Subcutaneous adipose tissue (tissue), 4 donors: ENCODE data around the gene SF3B5. TPM values are rescaled to one million over a fixed set of nuclear protein-coding genes. Genes with fewer than 3 reads are reported as not detected.

Experiments used
- total RNA-seq, 4 donors: library from RNA; depleted of rRNA; stranded (reverse); fragments of >200 nt; gene quantifications; one replicate each; pipeline ENCODE4 v1.1.0, GENCODE V29; 2016
- TF ChIP-seq, protein P1 (sequence below): fragments of 450-650 bp; IDR thresholded peaks from one replicate; pipeline ENCODE4 v1.5.1; 2016; ENCODE audit warnings: low read depth, mild to moderate bottlenecking, control low read depth, antibody characterized with exemption, moderate library complexity

Gene SF3B5
- total RNA-seq, 4 donors from 2014 or later = 87.2 to 168 (median 128) TPM

DNA sequence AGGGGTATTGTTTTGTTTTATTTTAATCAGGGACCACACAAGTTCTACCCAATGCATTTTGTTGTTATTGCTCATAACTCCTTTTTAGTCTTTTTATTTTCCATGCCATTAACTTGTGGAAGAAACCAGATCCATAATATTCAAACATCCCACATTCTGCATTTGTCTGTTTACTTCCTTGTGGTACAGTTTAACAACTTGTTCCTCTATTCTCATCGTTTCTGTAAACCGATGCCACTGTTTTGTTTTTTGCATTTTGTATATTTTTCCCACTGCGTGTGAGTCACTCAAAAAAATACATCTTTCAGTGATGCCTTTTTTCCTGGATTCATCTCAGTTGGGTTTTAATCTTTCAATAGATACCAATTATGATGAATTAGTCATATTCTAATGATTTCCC is 22.3 kb downstream of the SF3B5 start:
- TF ChIP-seq, protein P1, sequence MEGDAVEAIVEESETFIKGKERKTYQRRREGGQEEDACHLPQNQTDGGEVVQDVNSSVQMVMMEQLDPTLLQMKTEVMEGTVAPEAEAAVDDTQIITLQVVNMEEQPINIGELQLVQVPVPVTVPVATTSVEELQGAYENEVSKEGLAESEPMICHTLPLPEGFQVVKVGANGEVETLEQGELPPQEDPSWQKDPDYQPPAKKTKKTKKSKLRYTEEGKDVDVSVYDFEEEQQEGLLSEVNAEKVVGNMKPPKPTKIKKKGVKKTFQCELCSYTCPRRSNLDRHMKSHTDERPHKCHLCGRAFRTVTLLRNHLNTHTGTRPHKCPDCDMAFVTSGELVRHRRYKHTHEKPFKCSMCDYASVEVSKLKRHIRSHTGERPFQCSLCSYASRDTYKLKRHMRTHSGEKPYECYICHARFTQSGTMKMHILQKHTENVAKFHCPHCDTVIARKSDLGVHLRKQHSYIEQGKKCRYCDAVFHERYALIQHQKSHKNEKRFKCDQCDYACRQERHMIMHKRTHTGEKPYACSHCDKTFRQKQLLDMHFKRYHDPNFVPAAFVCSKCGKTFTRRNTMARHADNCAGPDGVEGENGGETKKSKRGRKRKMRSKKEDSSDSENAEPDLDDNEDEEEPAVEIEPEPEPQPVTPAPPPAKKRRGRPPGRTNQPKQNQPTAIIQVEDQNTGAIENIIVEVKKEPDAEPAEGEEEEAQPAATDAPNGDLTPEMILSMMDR = no peak

DNA sequence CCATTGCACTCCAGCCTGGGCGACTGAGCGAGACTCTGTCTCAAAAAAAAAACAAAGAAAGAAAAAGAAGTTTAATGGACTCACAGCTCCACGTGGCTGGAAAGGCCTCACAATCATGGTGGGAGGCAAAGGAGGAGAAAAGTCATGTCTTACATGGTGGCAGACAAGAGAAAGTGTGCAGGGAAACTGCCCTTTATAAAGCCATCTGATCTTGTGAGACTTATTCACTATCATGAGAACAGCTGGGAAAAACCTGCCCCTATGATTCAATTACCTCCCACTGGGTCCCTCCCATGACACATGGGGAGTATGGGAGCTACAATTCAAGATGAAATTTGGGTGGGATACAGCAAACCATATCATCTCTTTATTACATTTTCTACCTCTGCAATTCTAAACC is 25.9 kb downstream of the SF3B5 start:
- TF ChIP-seq, protein P1 = no peak

DNA sequence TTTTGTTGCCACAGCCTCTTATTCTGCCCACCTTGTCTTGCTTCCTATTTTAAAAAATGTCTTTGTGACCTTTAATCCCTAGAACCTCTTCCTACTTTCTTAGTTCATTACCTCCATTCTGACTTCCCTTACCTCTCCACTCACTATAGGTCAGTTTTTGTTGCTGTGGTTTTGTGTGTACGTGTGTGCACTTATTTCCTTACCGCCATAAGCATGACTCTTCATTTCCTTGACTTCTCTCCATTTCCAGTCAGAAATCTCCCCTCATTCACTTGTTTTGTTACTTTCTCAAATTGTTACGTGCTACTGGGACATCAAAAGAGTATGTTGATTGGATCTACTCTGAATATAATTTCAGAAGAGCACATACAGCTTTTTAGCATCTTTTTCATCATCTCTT is 26.6 kb downstream of the SF3B5 start:
- TF ChIP-seq, protein P1 = no peak

DNA sequence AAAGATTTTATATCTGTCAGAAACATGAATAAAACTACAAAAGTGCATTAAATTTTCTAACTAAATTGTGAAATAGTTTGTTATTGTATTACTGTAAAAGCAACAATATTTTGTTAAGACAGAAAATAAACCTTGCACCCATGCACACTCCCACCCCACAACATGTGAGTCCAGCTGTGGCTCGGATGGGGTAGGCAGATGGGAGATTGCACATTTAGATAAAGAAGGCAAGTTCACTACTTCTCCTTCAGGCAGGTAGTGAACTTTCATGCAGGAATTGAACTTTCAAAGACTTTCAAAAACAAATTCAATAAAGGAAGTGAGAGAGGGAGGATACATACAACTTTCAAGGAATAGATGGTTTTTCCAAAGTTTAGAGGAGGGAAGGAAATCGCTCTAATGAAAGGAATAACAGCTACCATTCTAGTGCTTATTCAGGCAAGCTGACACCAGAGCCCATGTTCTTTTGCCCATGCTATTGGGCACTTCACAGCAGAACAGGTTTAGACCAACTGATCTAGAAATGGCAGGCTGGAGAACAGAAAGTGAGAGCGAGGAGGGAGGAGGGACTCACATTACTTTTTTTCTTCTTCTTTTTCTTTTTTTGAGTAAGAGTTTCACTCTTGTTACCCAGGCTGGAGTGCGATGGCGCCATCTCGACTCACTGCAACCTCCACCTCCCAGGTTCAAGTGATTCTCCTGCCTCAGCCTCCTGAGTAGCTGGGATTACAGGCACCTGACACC is 28.5 kb downstream of the SF3B5 start:
- TF ChIP-seq, protein P1 = no peak

DNA sequence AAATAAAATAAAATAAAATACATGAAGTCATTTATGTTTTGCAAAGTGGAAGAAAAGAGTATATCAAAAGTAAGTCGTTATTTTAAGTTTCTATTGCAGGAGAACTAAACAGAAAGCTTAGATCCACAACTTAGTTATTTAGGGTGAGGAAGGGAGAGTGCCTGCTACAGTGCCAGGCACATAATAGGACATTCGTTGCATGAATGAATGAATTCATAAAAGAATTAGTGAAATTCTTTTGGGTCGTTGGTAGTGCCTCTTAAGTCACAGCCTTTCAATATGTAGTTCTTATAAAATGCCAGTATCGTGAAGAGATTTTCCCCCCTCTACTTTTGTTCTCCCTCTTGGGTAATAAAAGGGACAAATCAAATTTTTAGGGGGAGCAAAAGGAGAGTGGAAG is 29.1 kb downstream of the SF3B5 start:
- TF ChIP-seq, protein P1 = no peak

DNA sequence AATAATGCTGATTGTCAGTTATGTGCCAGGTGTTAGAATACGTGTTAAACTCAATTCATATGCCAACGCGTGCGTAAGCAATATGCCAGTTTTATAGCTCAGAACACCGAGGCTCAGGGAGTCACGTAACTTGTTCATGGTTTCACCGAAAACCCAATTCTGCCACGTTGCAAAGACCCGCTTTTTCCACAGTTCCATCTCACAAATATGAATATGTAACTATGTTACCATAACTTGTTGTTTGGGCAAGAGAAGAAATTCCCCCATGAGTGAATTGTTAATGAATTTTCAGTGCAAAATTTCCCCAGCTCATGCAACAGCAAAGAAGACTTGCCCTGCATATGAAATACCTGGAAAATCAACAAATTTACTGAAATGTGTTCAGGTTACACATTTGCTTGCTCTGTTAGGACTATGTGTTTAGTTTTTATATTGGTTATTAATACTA is 30.1 kb downstream of the SF3B5 start:
- TF ChIP-seq, protein P1 = no peak

DNA sequence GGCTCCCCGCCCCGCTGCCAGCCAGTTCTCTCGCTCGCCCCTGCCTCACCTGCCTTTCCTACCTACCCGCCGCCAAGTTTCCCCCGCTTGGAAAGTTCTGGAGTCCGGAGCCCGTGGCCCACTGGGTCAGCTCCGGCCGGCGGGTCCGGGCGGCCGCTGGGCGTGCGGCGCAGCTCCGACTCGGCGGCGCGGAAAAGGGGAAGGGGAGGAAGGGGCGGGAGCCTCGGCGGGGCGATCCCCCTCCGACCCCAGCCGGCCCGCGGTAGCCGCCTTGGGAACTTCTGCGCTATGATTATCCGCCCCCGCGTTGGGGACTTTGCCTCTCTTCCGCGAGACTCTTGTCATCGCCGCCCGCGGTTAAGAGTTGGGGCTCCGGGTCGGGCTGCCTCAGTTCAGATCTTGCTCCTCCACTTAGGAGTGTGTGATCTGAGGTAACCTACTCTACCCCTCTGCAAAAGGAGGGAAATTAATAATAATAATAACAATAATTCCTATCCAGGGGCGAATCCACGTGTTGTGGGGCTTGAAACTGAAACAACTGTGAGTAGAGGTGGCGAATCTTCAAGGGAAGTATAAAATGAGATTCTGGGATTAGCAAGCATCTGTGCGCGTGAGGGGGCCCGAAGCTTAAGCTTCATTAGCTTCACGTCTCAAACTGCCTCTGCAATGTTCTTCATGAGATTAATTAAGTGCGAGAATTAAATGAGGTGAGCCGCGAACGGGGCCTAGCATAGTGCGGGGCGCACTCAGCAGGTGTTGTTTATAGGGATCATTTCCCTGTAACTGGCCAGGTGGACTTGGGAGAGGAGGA is 30.8 kb downstream of the SF3B5 start:
- TF ChIP-seq, protein P1 = no peak
